Ascending aorta (tissue), 2 donors: ENCODE data around the gene XPO5. TPM values are rescaled to one million over a fixed set of nuclear protein-coding genes. Genes with fewer than 3 reads are reported as not detected.
"Not testable (repeated sequence)": the region's sequence is repeated elsewhere in the genome, so short reads cannot be mapped to it uniquely, and the experiment has no call there.

Source experiments
- DNase-seq, 2 donors: peaks; one replicate each; pipeline ENCODE4 v3.0.0-alpha.2; 2019; ENCODE audit warnings: low spot score in 2 of 2
- H3K27ac ChIP-seq, 2 donors: fragments of 200-600 bp; sonication (generic); one replicate each; pipeline ENCODE4 v1.5.1; 2016 to 2017; ENCODE audit warnings: mild to moderate bottlenecking in 1 of 2
- H3K27me3 ChIP-seq: fragments of 200-600 bp; sonication (generic); one replicate; pipeline ENCODE4 v1.5.1; 2017
- H3K36me3 ChIP-seq, 2 donors: fragments of 200-600 bp; sonication (generic); one replicate each; pipeline ENCODE4 v1.5.1; 2016
- H3K4me1 ChIP-seq, 2 donors: fragments of 200-600 bp; sonication (generic); one replicate each; pipeline ENCODE4 v1.5.1; 2016 to 2017; ENCODE audit warnings: mild to moderate bottlenecking in 1 of 2
- H3K4me3 ChIP-seq, 2 donors: fragments of 200-600 bp; sonication (generic); one replicate each; pipeline ENCODE4 v1.5.1; 2016 to 2017; ENCODE audit warnings: mild to moderate bottlenecking in 1 of 2
- H3K9me3 ChIP-seq, 2 donors: fragments of 200-600 bp; sonication (generic); one replicate each; pipeline ENCODE4 v1.5.1; 2016
- CTCF ChIP-seq, 3 experiments: fragments of 200-600 bp in 2 of 3; fragments of 450-650 bp in 1 of 3; sonication (generic) in 2 of 3; IDR thresholded peaks; one replicate each; pipeline ENCODE4 v1.5.1; 2016 to 2019; ENCODE audit warnings: antibody characterized with exemption in 3 of 3, mild to moderate bottlenecking in 1 of 3, moderate library complexity in 1 of 3
- intact Hi-C: fragments of 100-400 bp; cut with DNase I; formaldehyde crosslinking; loops from one replicate; pipeline ENCODE4 v1.15.1; 2023
- total RNA-seq: library from RNA; depleted of rRNA; stranded (reverse); fragments of >200 nt; gene quantifications from one replicate; pipeline ENCODE4 v1.1.0, GENCODE V29; 2016

XPO5 gene
- total RNA-seq, 1 donor from 2014 or later = 21.4 TPM

GRCh38 chr6:43503443-43503842 is 72.4 kb downstream of the XPO5 start:
- intact Hi-C loops = no loop called here
- no peak for DNase-seq
- no peak for TF ChIP-seq CTCF (IDR thresholded peaks at IDR 0.05)
- H3K27me3 ChIP-seq = no peaks in the 10 kb centered on the region
- no peak overlapping the region for H3K4me3 ChIP-seq
- no peaks in the 10 kb centered on the region for H3K9me3 ChIP-seq
- H3K27ac ChIP-seq = no peak overlapping the region
- H3K4me1 ChIP-seq = peaks cover 0 to 4% of the 10 kb centered on the region in 2 donors
- H3K36me3 ChIP-seq = peaks cover 56 to 71% of the 10 kb centered on the region in 2 donors

GRCh38 chr6:43502666-43503065 is 73.2 kb downstream of the XPO5 start:
- Histone ChIP-seq H3K9me3 (no peaks in the 10 kb centered on the region), H3K36me3 (peaks cover 56 to 79% of the 10 kb centered on the region in 2 donors), H3K4me3 (no peak overlapping the region), H3K27me3 (no peaks in the 10 kb centered on the region), H3K4me1 (peaks cover 0 to 6% of the 10 kb centered on the region in 2 donors), H3K27ac (no peak overlapping the region)
- intact Hi-C loops = no loop called here
- DNase-seq = no peak
- TF ChIP-seq CTCF (IDR thresholded peaks at IDR 0.05) = no peak

GRCh38 chr6:43500921-43501320 is 74.9 kb downstream of the XPO5 start:
- no peak for TF ChIP-seq CTCF (IDR thresholded peaks at IDR 0.05)
- intact Hi-C loops = no loop called here
- Histone ChIP-seq H3K36me3 (peaks cover 56 to 79% of the 10 kb centered on the region in 2 donors), H3K27me3 (no peaks in the 10 kb centered on the region), H3K27ac (no peak overlapping the region), H3K4me1 (peaks cover 7 to 18% of the 10 kb centered on the region in 2 donors), H3K9me3 (no peaks in the 10 kb centered on the region), H3K4me3 (no peak overlapping the region)
- no peak for DNase-seq

GRCh38 chr6:43499028-43499815 is 76.6 kb downstream of the XPO5 start:
- H3K27ac ChIP-seq = no peak overlapping the region
- H3K4me1 ChIP-seq = peaks cover 7 to 19% of the 10 kb centered on the region in 2 donors
- TF ChIP-seq CTCF (IDR thresholded peaks at IDR 0.05) = no peak
- intact Hi-C loops = no loop called here
- H3K4me3 ChIP-seq = no peak overlapping the region
- peaks cover 41 to 62% of the 10 kb centered on the region in 2 donors for H3K36me3 ChIP-seq
- H3K27me3 ChIP-seq = no peaks in the 10 kb centered on the region
- DNase-seq = no peak
- no peaks in the 10 kb centered on the region for H3K9me3 ChIP-seq

- Histone ChIP-seq H3K4me1 (peaks cover 7 to 19% of the 10 kb centered on the region in 2 donors), H3K36me3 (peaks cover 33 to 54% of the 10 kb centered on the region in 2 donors)
- H3K4me3 ChIP-seq, DNase-seq, H3K9me3 ChIP-seq, intact Hi-C loops, H3K27me3 ChIP-seq, H3K27ac ChIP-seq: not testable (repeated sequence)
Measured at GRCh38 chr6:43498291-43498690, 77.5 kb downstream of the XPO5 start.

- intact Hi-C loops = loop anchor here (2.0 kb wide), 1 partner anchor 43 kb away; the partner anchor contains the start of gene DLK2
Measured at GRCh38 chr6:43497689-43498088, 78.1 kb downstream of the XPO5 start.

More at GRCh38 chr6:43497689-43498088, 78.1 kb downstream of the XPO5 start:
- H3K4me3 ChIP-seq = no peak overlapping the region
- H3K4me1 ChIP-seq = peaks cover 7 to 20% of the 10 kb centered on the region in 2 donors
- H3K9me3 ChIP-seq = no peaks in the 10 kb centered on the region
- no peak overlapping the region for H3K27ac ChIP-seq
- no peak for TF ChIP-seq CTCF (IDR thresholded peaks at IDR 0.05)
- peaks cover 27 to 48% of the 10 kb centered on the region in 2 donors for H3K36me3 ChIP-seq
- DNase-seq = no peak
- no peaks in the 10 kb centered on the region for H3K27me3 ChIP-seq
